Bronchial epithelial cell (primary cell): ENCODE data around the gene ECHDC3. TPM values are rescaled to one million over a fixed set of nuclear protein-coding genes. Genes with fewer than 3 reads are reported as not detected.

Source experiments
- DNase-seq: peaks from one replicate; pipeline ENCODE4 v3.0.0-alpha.2; 2010; ENCODE audit warnings: low read depth
- FAIRE-seq: peaks from 2 replicates; lab custom pipeline; 2011; peaks lifted over from hg19 to GRCh38; lab: Jason Lieb, UNC
- H3K27me3 ChIP-seq: 2 replicates; pipeline ENCODE4 v1.5.1; 2011; ENCODE audit warnings: low read length; ENCODE audit not compliant: control insufficient read depth, insufficient read depth
- H3K36me3 ChIP-seq: 2 replicates; pipeline ENCODE4 v1.5.1; 2011; ENCODE audit warnings: low read length; ENCODE audit not compliant: control insufficient read depth, insufficient read depth
- H3K4me3 ChIP-seq: 2 replicates; pipeline ENCODE4 v1.5.1; 2011; ENCODE audit warnings: mild to moderate bottlenecking, low read depth, low read length, control low read depth
- total RNA-seq: library from RNA; depleted of rRNA; stranded (reverse); fragments of >200 nt; gene quantifications from 2 replicates; pipeline ENCODE4 v1.2.1, GENCODE V29; 2014
- TF ChIP-seq, protein P1 (sequence below): IDR thresholded peaks from 2 replicates; pipeline ENCODE4 v1.5.1; 2011; ENCODE audit warnings: mild to moderate bottlenecking, moderate library complexity, low read length, control low read depth, inconsistent platforms; ENCODE audit not compliant: insufficient read depth, severe bottlenecking

ECHDC3 gene
- total RNA-seq, 1 donor from 2014 or later, result 1.6 TPM

- FAIRE-seq, result peak; percentile 92
- no peak overlapping the region for H3K4me3 ChIP-seq
- H3K36me3 ChIP-seq, result peaks cover 1% of the 10 kb centered on the region
- no peaks in the 10 kb centered on the region for H3K27me3 ChIP-seq
- TF ChIP-seq, protein P1, sequence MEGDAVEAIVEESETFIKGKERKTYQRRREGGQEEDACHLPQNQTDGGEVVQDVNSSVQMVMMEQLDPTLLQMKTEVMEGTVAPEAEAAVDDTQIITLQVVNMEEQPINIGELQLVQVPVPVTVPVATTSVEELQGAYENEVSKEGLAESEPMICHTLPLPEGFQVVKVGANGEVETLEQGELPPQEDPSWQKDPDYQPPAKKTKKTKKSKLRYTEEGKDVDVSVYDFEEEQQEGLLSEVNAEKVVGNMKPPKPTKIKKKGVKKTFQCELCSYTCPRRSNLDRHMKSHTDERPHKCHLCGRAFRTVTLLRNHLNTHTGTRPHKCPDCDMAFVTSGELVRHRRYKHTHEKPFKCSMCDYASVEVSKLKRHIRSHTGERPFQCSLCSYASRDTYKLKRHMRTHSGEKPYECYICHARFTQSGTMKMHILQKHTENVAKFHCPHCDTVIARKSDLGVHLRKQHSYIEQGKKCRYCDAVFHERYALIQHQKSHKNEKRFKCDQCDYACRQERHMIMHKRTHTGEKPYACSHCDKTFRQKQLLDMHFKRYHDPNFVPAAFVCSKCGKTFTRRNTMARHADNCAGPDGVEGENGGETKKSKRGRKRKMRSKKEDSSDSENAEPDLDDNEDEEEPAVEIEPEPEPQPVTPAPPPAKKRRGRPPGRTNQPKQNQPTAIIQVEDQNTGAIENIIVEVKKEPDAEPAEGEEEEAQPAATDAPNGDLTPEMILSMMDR, result no peak
- peak; percentile 97 for DNase-seq
These were observed 15.3 kb downstream of the ECHDC3 start for GRCh38 chr10:11757454-11757820.

DNA sequence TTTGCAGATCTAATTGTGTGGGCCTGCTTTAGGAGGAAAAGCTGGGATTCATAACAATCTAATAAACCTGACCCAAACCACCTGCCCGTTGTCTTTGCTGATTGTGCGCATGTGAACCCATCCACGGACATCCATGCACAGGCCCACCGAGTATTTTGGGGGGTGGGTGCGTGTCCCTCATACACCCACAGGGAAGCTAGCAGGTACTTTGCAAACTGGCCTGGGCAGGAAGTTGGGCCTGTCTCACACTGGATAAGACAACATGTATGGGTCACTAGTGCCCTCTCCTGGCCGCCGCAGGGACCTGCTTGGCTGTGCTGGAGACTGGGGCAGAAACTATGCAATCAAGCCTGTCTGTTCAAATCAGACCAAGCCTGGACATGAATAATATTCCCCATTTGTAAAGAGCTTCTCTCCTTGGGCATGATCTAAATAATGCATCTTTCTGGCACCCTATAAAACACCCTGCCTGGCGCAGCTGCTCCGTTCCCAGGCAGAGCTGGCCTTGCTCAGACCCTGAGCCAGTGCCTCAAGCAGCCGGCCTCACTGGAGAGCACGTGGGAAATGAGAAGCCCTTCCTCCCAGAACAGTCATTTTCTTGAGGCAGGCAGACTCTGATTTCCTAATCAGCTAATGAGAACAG is 15.8 kb downstream of the ECHDC3 start:
- peak; percentile 96 for FAIRE-seq
- TF ChIP-seq, protein P1, result peak; percentile 96
- Histone ChIP-seq H3K4me3 (no peak overlapping the region), H3K36me3 (peaks cover 1% of the 10 kb centered on the region), H3K27me3 (no peaks in the 10 kb centered on the region)
- DNase-seq, result peak; percentile 96

- peak; percentile 68 for DNase-seq
- no peaks in the 10 kb centered on the region for H3K27me3 ChIP-seq
- H3K4me3 ChIP-seq, result no peak overlapping the region
- no peak for FAIRE-seq
- H3K36me3 ChIP-seq, result peaks cover 1% of the 10 kb centered on the region
- TF ChIP-seq, protein P1, result no peak
These were observed 16.5 kb downstream of the ECHDC3 start for GRCh38 chr10:11758527-11759236.

- H3K36me3 ChIP-seq, result peaks cover 1% of the 10 kb centered on the region
- no peak for DNase-seq
- no peaks in the 10 kb centered on the region for H3K27me3 ChIP-seq
- no peak overlapping the region for H3K4me3 ChIP-seq
- no peak for FAIRE-seq
- TF ChIP-seq, protein P1, result no peak
These were observed 17.2 kb downstream of the ECHDC3 start for GRCh38 chr10:11759347-11759746.

GRCh38 chr10:11760151-11760550 is 18.0 kb downstream of the ECHDC3 start:
- DNase-seq (no peak), FAIRE-seq (no peak)
- no peak overlapping the region for H3K4me3 ChIP-seq

More at GRCh38 chr10:11760151-11760550, 18.0 kb downstream of the ECHDC3 start:
- TF ChIP-seq, protein P1, result no peak
- Histone ChIP-seq H3K36me3 (peaks cover 1% of the 10 kb centered on the region), H3K27me3 (no peaks in the 10 kb centered on the region)
